Astrocyte of the hippocampus (primary cell): ENCODE measurements around the gene NEMP2.
"Not testable (repeated sequence)": the region's sequence is repeated elsewhere in the genome, so short reads cannot be mapped to it uniquely, and the experiment has no call there.

ENCODE experiments used
- DNase-seq: peaks from one replicate; pipeline ENCODE4 v3.0.0; 2011; ENCODE audit warnings: low read depth, low spot score

The NEMP2 gene

GRCh38 chr2:190526105-190526750 lies 8.3 kb downstream of the NEMP2 start:
- DNase-seq: no peak

- DNase-seq: no peak
These were observed 9.6 kb downstream of the NEMP2 start for GRCh38 chr2:190524928-190525327.

GRCh38 chr2:190519975-190520767 lies 14.4 kb downstream of the NEMP2 start:
- DNase-seq: no peak

- DNase-seq: no peak
These were observed 17.1 kb downstream of the NEMP2 start for GRCh38 chr2:190517468-190517867.

- peak; percentile 46 for DNase-seq
These were observed 18.8 kb downstream of the NEMP2 start for GRCh38 chr2:190515687-190516086.

GRCh38 chr2:190514676-190515075 lies 19.8 kb downstream of the NEMP2 start:
- no peak for DNase-seq

- no peak for DNase-seq
These were observed 20.6 kb downstream of the NEMP2 start for GRCh38 chr2:190513877-190514276.

- DNase-seq: no peak
These were observed 21.9 kb downstream of the NEMP2 start for GRCh38 chr2:190512539-190513095.

GRCh38 chr2:190511104-190511503 lies 23.4 kb downstream of the NEMP2 start:
- peak; percentile 50 for DNase-seq

GRCh38 chr2:190509895-190510294 lies 24.6 kb downstream of the NEMP2 start:
- DNase-seq: not testable (repeated sequence)

GRCh38 chr2:190507135-190507534 lies 27.4 kb downstream of the NEMP2 start:
- DNase-seq: no peak

- no peak for DNase-seq
These were observed 27.9 kb downstream of the NEMP2 start for GRCh38 chr2:190506666-190507065.

GRCh38 chr2:190505696-190506095 lies 28.8 kb downstream of the NEMP2 start:
- DNase-seq: no peak

GRCh38 chr2:190504912-190505311 lies 29.6 kb downstream of the NEMP2 start:
- DNase-seq: no peak

GRCh38 chr2:190503088-190503487 lies 31.4 kb downstream of the NEMP2 start:
- DNase-seq: no peak

- DNase-seq: no peak
These were observed 32.7 kb downstream of the NEMP2 start for GRCh38 chr2:190501702-190502407.

GRCh38 chr2:190501231-190501630 lies 33.3 kb downstream of the NEMP2 start:
- DNase-seq: no peak

GRCh38 chr2:190500054-190500502 lies 34.4 kb downstream of the NEMP2 start:
- no peak for DNase-seq

- DNase-seq: no peak
These were observed 35.2 kb downstream of the NEMP2 start for GRCh38 chr2:190499273-190499672.

GRCh38 chr2:190497428-190497827 lies 37.1 kb downstream of the NEMP2 start:
- peak; percentile 19 for DNase-seq

- DNase-seq: not testable (repeated sequence)
These were observed 39.8 kb downstream of the NEMP2 start for GRCh38 chr2:190494600-190495227.

GRCh38 chr2:190493095-190493494 lies 41.4 kb downstream of the NEMP2 start:
- DNase-seq: no peak
